T-helper 2 cell treated with Interferon-gamma antibody and Interleukin-4, amounts not matched to agents 5 μg/mL and 100 μg/mL, for 36 hours (primary cell): Measurements from ENCODE around the gene PTX3.

Source experiments
- DNase-seq: peaks from one replicate; pipeline ENCODE4 v3.0.0; 2021; ENCODE audit warnings: low spot score
- H3K27ac Mint-ChIP-seq: one replicate; pipeline ENCODE4 v1.8.0; 2021; ENCODE audit warnings: mild to moderate bottlenecking, mixed read lengths
- H3K27me3 Mint-ChIP-seq: one replicate; pipeline ENCODE4 v1.8.0; 2021; ENCODE audit warnings: low read depth, mixed read lengths
- H3K36me3 Mint-ChIP-seq: one replicate; pipeline ENCODE4 v1.8.0; 2021; ENCODE audit warnings: low read depth, mixed read lengths
- H3K4me1 Mint-ChIP-seq: one replicate; pipeline ENCODE4 v1.8.0; 2021; ENCODE audit warnings: low read depth, mixed read lengths
- H3K4me3 Mint-ChIP-seq: one replicate; pipeline ENCODE4 v1.8.0; 2022; ENCODE audit warnings: mild to moderate bottlenecking, moderate library complexity, mixed read lengths
- H3K9me3 Mint-ChIP-seq: one replicate; pipeline ENCODE4 v1.8.0; 2021; ENCODE audit warnings: mixed read lengths

The PTX3 gene

DNA sequence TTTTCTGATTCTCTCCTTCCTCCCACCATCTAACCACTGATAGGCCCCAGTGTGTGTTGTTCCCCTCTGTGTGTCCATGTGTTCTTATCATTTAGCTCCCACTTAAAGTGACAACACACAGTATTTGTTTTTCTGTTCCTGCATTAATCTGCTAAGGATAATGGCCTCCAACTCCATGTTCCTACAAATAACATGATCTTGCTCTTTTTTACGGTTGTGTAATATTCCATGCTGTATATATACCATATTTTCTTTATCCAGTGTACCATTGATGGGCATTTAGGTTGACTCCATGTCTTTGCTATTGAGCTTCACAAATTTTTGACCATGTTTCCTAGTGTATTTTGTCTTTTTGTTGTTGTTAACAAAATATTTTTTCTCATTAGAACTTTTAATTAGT is 36.0 kb downstream of the PTX3 start:
- no peak for DNase-seq
- Mint-ChIP-seq H3K36me3 (no peaks in the 10 kb centered on the region), H3K27ac (no peak overlapping the region), H3K27me3 (no peaks in the 10 kb centered on the region), H3K4me3 (no peak overlapping the region), H3K4me1 (no peaks in the 10 kb centered on the region), H3K9me3 (no peaks in the 10 kb centered on the region)

DNA sequence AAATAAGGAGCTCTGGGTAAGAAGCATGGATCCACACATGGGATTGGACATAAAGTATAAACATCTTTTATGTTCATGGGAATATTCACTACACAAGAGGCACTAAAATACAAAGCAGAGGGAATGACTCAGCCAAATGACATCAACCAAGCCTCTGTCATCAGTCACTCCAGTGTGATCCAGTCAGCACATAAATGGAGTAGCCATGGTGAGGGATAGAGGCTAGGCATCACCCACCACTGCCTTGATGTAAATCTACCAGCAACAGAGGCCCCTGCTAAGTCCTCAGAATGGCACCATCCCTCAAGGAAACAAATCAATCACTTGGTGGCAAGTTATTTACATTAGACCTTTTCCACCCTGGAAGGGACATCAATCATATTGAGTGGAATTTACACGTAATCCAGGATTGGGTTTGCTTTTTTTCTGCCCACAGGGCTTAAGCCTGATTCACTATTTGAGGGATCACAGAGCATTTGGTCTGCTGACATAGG is 39.3 kb downstream of the PTX3 start:
- no peak for DNase-seq
- Mint-ChIP-seq H3K4me3 (no peak overlapping the region), H3K36me3 (no peaks in the 10 kb centered on the region), H3K9me3 (no peaks in the 10 kb centered on the region), H3K27ac (no peak overlapping the region), H3K4me1 (no peaks in the 10 kb centered on the region), H3K27me3 (no peaks in the 10 kb centered on the region)

DNA sequence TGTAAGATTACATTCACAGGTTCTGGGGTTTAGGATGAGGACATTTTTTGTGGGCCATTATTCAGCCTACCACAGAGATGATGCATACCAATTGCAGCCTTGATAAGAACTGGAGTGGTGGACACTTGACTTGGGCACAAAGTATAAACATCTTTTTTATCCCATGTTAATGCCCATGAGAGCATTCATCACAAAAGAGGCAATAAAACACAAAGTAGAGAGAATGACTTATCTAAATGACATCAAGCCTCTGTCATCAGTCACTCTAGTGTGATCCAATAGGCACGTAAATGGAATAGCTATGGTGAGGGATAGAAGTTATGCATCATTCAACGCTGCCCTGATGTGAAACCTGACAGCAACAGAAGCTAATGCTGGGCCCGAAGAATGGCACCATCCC is 40.8 kb downstream of the PTX3 start:
- H3K4me3 Mint-ChIP-seq = no peak overlapping the region
- H3K27ac Mint-ChIP-seq = no peak overlapping the region
- no peak for DNase-seq
- no peaks in the 10 kb centered on the region for H3K9me3 Mint-ChIP-seq
- no peaks in the 10 kb centered on the region for H3K4me1 Mint-ChIP-seq
- no peaks in the 10 kb centered on the region for H3K36me3 Mint-ChIP-seq
- H3K27me3 Mint-ChIP-seq = no peaks in the 10 kb centered on the region

DNA sequence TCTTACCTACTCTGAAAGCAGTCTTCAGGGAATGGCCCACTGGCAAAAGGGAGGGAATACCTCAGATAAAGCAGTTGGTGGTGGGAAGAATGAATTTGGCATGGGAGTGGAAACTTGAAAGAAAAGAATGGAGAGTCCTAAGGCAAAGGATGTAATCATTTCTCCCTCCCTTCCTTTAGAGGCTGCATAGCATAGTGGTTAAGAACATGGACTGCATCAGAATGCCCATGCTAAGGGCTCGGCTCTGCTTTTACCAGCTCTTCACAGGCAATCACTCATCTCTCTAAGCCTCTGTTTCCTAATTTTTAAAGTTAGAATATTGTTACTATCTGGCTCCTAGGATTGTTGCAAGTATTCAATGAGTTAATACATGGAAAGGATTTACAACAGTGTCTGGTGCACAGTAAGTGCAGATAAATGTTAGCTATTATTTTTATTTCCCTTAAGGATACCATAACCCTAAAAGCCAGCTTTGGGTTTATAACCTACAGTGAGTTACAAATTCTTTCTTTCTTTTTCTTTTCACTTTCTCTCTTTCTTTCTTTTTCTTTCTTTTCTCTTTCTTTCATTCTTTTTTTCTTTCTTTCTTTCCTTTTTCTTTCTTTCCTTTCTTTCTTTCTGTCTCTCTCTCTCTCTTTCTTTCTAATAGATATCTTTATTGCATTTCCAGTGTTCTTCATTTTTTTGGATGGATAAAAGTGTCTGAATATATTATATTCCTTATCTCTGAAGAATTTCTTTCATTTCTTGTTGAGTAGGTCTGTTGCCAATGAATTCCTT is 43.0 kb downstream of the PTX3 start:
- Mint-ChIP-seq H3K36me3 (no peaks in the 10 kb centered on the region), H3K4me1 (no peaks in the 10 kb centered on the region), H3K27ac (no peak overlapping the region), H3K4me3 (no peak overlapping the region), H3K9me3 (no peaks in the 10 kb centered on the region), H3K27me3 (peaks cover 3% of the 10 kb centered on the region)
- DNase-seq = no peak

DNA sequence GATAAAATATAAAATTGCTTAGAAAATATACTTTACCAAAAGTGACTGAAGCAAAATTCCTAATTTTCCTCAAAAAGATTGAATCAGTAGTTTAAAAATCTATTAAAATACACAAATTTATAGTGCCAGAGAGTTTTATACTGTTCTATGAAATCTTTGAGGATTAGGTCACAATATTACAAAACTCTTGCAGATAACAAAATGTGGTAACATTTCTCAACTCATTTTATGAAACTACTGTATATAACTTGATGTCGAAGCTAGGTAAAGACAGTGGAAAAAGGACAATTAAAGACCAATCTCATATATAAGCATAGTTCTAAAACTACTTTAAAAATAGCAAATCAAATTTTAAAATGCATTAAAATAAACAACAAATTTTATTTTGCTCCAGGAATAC is 50.7 kb downstream of the PTX3 start:
- DNase-seq = no peak
- no peak overlapping the region for H3K27ac Mint-ChIP-seq
- no peak overlapping the region for H3K4me3 Mint-ChIP-seq

DNA sequence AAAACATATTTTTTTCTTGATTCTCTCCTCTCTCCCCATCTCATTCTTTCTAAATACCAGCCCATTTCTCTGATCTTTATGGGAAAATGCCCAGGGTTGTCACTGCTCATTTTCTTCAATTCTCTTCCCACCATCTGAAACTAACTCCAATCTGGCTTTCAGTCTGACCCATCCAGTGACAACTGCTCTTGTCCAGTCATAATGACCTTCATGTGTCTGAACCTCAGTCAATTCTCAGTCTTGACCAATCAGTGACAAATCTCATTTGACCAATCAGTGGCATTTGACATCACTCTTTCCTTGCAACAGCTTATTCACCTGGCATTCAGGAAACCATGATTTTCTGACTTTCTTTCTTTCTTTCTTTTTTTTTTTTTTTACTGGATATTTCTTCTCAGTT is 51.5 kb downstream of the PTX3 start:
- no peaks in the 10 kb centered on the region for H3K36me3 Mint-ChIP-seq
- no peak overlapping the region for H3K27ac Mint-ChIP-seq
- no peaks in the 10 kb centered on the region for H3K4me1 Mint-ChIP-seq

More for the DNA sequence above, 50.7 kb downstream of the PTX3 start:
- no peaks in the 10 kb centered on the region for H3K36me3 Mint-ChIP-seq
- no peaks in the 10 kb centered on the region for H3K9me3 Mint-ChIP-seq
- H3K27me3 Mint-ChIP-seq = peaks cover 3% of the 10 kb centered on the region
- H3K4me1 Mint-ChIP-seq = no peaks in the 10 kb centered on the region

DNA sequence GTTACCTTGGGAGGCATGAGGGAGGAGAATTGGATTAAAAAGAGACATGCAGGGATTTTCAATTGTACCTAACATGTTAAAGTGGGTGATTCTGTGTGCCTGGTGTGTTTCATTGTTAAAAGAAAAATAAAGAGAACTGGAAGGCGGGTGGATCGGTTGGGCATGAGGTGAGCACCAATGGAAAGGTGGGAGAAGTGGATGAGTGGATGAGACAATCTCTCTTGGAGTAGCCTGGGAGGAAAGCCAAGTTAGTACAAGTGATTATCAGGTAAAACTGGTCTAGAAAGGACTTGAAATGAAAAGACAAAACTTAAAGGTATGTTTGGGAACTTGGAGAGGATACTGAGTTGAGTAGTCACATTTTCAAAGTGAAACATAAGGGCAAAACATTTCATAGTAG is 54.5 kb downstream of the PTX3 start:
- Mint-ChIP-seq H3K9me3 (no peaks in the 10 kb centered on the region), H3K36me3 (no peaks in the 10 kb centered on the region), H3K4me3 (no peak overlapping the region), H3K4me1 (no peaks in the 10 kb centered on the region), H3K27ac (no peak overlapping the region), H3K27me3 (peaks cover 6% of the 10 kb centered on the region)
- no peak for DNase-seq

More for the DNA sequence above, 51.5 kb downstream of the PTX3 start:
- Mint-ChIP-seq H3K4me3 (no peak overlapping the region), H3K9me3 (no peaks in the 10 kb centered on the region), H3K27me3 (no peaks in the 10 kb centered on the region)
- DNase-seq = no peak
